ENCODE measurements around the gene IDH3G. TPM values are rescaled to one million over a fixed set of nuclear protein-coding genes. Genes with fewer than 3 reads are reported as not detected.

The IDH3G gene
- total RNA-seq, 1 experiment from 2014 or later, result 43.2 TPM

DNA sequence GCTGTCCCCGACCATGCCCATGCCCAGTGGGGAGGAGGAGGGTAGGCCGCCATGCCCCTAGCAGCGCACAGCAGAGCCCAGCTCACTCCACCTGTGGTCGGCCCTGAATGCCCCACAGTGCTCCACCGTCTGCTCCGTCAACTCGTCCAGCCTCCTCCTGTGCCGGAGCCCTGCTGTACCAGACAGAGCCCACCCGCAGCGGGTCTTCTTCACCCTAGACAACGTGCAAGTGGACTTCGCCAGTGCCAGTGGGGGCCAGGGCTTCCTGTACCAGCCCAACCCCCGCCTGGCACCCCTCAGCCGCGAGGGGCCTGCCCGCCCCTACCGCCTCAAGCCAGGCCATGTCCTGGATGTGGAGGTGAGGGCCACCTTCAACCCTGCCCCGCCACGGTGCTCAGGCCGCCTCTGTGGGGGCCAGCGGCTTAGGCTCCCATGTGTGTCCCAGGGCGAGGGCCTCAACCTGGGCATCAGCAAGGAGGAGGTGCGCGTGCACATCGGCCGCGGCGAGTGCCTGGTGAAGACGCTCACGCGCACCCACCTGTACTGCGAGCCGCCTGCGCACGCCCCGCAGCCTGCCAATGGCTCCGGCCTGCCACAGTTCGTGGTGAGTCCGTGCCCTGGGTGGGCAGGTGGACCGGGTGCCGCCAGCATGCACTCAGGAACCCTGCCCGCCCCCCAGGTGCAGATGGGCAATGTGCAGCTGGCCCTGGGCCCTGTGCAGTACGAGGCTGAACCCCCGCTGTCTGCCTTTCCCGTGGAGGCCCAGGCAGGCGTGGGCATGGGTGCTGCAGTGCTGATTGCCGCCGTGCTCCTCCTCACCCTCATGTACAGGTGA lies 20.2 kb downstream of the IDH3G start:
- Histone ChIP-seq H4K20me1 (ENCODE audit: control insufficient read depth, insufficient read depth, insufficient read length) (no peaks in the 10 kb centered on the region), H4K5ac (ENCODE audit: insufficient read length, low read depth, low read length) (no peak overlapping the region), H3K18ac (ENCODE audit: insufficient read length, low read depth, low read length) (no peak overlapping the region), H3K9ac (ENCODE audit: extremely low read depth, insufficient read length, low read length) (no peak overlapping the region), H3K56ac (ENCODE audit: insufficient read length, low read depth, low read length) (no peak overlapping the region), H3K9me3 (ENCODE audit: control insufficient read depth, low read depth, low read length) (no peaks in the 10 kb centered on the region), H4K8ac (replicated peaks; ENCODE audit: insufficient read length, low read depth, low read length) (no peak overlapping the region), H2BK120ac (ENCODE audit: low read depth, low read length, poor library complexity, severe bottlenecking) (no peak overlapping the region), H2AK5ac (ENCODE audit: insufficient read length, low read length) (no peak overlapping the region), H3K4me1 (ENCODE audit: insufficient read depth, low read length) (no peaks in the 10 kb centered on the region), H3K4ac (ENCODE audit: low read depth, low read length) (no peak overlapping the region), H2BK15ac (ENCODE audit: low read depth, low read length) (no peak overlapping the region), H2BK20ac (ENCODE audit: low read depth, low read length, poor library complexity, severe bottlenecking) (no peak overlapping the region), H3K27ac (ENCODE audit: insufficient read length, low read depth, low read length) (no peak overlapping the region), H3K79me2 (ENCODE audit: insufficient read depth, low read length) (no peaks in the 10 kb centered on the region), H3K14ac (ENCODE audit: insufficient read depth, low read length) (no peak overlapping the region), H3K4me2 (ENCODE audit: insufficient read depth, insufficient read length, low read length) (no peak overlapping the region), H4K91ac (ENCODE audit: insufficient read length, low read depth, low read length) (no peak overlapping the region), H3K79me1 (ENCODE audit: insufficient read depth, low read depth, low read length, poor library complexity, severe bottlenecking) (no peaks in the 10 kb centered on the region), H3K27me3 (ENCODE audit: insufficient read depth, low read length) (no peaks in the 10 kb centered on the region), H2BK5ac (ENCODE audit: insufficient read length, low read length) (no peak overlapping the region), H2AFZ (ENCODE audit: low read length) (no peak overlapping the region), H3K23me2 (ENCODE audit: insufficient read length, low read depth, low read length, poor library complexity, severe bottlenecking) (no peaks in the 10 kb centered on the region), H2BK12ac (ENCODE audit: insufficient read length, low read depth, low read length) (no peak overlapping the region), H3T11ph (ENCODE audit: low read length) (no peak overlapping the region), H3K23ac (ENCODE audit: insufficient read length, low read depth, low read length) (no peak overlapping the region)
- TF ChIP-seq CTCF (conservative IDR thresholded peaks at IDR 0.05), result no peak
- no peak overlapping the region for H3K27ac Mint-ChIP-seq
- no CpG with 5 or more reads among the region's 48 CpGs for WGBS (ENCODE audit: extremely low coverage, insufficient read length, low lambda C conversion rate)
- H3K4me3 Mint-ChIP-seq, result no peak overlapping the region
- H3K36me3 Mint-ChIP-seq (ENCODE audit: insufficient read depth in 1 of 3, low read depth in 3 of 3), result peaks cover 0 to 2% (median 0%) of the 10 kb centered on the region in 3 experiments; a peak in 1 of 7 replicates
- no peaks in the 10 kb centered on the region for H3K4me1 Mint-ChIP-seq
- DNase-seq, result no peak
- no peaks in the 10 kb centered on the region; the same call in 1 of the 2 replicates for H3K27me3 Mint-ChIP-seq (ENCODE audit: low read depth)
- H3K9me3 Mint-ChIP-seq, result peaks cover 20 to 51% of the 10 kb centered on the region in 2 experiments

All from H9 (cell line).